H54 (cell line): Measurements from ENCODE around the gene COIL.

Source experiments
- DNase-seq: peaks from one replicate; pipeline ENCODE4 v3.0.0; 2011; ENCODE audit warnings: low spot score, mixed read lengths; ENCODE audit not compliant: insufficient read length
- FAIRE-seq: peaks from 3 replicates; lab custom pipeline; 2011; peaks lifted over from hg19 to GRCh38; lab: Jason Lieb, UNC
- POLR2A ChIP-seq: IDR thresholded peaks from 2 replicates; pipeline ENCODE4 v1.6.1; 2011; ENCODE audit warnings: low read depth, mild to moderate bottlenecking, low read length

Gene COIL

DNA sequence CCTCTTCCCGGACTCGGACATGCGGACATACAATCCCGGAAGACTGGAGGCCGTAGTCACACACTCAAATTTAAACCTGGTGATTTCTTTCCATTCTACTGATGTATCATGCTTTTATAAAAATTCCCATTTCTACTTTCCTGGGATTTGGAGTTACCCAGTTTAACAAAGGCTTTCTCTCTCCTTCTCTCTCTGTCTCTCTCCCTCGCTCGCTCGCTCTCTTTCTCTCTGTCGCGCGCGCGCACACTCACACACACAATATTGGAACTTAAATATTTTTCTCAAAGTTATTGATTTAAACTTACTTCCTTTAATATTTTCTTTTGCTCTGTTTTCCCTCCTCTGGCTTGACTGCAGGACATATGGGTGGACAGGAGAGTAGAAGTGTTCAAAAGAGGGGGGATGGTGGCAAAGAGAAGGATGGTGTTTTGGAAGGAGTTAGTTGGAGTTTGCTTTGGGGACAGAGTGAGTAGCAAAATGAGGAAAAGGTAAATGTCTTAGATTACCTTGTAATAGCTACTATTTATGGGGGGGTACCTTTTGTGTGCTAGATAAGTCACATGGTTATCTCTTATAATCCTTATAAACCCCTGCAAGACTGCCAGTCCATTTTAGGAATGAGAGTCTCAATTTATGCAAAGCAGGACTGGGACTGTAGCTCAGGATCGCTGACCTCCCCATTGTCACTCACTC, 46.1 kb downstream of the COIL start:
- no peak for DNase-seq

DNA sequence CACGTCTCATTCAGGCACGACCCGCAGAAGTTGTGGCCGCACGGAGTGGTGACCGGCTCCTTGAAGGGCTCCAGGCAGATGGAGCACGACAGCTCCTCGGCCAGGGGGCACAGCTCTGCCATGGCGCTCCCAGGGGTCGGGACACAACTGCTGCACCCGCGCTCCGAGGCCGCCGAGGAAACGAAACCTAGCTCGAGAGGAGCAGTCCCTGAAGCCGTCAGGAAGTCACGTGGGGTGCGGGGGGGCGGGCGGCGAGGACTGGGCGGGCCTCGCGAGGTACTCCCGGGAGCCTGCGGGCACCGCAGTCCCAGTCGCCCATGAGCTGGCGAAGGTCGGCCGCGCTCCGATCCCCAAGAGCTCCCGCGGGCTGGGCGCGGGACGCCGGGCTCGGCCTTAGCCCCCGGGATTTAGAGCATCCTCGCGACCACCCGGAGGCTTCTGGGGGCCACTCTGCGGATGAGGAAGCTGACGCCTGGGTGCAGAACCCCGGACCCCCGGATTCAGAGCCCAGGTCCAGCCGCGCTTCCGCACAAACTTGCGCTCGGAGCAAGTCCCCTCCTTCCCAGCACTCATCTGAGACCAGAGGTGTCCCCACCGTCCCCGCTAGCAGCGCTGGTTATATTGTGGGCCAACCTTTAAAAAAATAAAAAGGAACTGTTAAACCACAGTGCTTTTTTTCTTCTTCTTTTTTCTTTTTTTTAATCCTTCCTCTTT, 46.8 kb downstream of the COIL start, which contains the start of gene TRIM25:
TSS of gene TRIM25 (minus strand) at position 183 of the 714 bp plus-strand sequence. CDS start at position 122, 61 bp downstream.
- no peak for FAIRE-seq
- DNase-seq, result peak; percentile 96
- TF ChIP-seq POLR2A, result peak; percentile 99

More for the DNA sequence above, 46.1 kb downstream of the COIL start:
- no peak for TF ChIP-seq POLR2A
- no peak for FAIRE-seq

DNA sequence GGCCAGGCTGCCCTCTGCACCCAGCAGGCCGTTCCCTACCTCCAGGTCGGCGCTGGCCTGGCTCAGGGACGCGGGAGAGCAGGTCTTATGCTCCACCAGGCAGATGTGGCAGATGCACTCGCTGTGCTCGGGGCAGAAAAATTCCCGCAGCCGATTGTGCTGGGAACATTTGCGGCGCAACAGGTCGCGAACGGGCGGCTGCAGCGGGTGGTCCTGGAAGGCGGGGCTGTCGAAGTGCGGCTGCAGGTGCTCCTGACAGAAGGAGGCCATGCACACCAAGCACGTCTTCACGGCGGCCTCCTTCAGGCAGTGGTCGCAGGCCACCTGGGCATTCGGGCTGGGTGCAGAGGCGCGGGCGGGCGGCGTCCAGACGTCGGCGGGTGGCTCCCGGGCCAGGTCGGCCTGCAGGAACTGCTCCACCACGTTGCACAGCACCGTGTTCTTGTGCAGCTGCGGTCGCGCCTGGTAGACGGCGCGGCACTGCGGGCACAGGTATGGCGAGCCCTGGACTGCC, 47.4 kb downstream of the COIL start:
- DNase-seq (peak; percentile 46), FAIRE-seq (no peak)
- TF ChIP-seq POLR2A, result no peak

GRCh38 chr17:56913000-56913311, 47.9 kb downstream of the COIL start:
- no peak for FAIRE-seq

DNA sequence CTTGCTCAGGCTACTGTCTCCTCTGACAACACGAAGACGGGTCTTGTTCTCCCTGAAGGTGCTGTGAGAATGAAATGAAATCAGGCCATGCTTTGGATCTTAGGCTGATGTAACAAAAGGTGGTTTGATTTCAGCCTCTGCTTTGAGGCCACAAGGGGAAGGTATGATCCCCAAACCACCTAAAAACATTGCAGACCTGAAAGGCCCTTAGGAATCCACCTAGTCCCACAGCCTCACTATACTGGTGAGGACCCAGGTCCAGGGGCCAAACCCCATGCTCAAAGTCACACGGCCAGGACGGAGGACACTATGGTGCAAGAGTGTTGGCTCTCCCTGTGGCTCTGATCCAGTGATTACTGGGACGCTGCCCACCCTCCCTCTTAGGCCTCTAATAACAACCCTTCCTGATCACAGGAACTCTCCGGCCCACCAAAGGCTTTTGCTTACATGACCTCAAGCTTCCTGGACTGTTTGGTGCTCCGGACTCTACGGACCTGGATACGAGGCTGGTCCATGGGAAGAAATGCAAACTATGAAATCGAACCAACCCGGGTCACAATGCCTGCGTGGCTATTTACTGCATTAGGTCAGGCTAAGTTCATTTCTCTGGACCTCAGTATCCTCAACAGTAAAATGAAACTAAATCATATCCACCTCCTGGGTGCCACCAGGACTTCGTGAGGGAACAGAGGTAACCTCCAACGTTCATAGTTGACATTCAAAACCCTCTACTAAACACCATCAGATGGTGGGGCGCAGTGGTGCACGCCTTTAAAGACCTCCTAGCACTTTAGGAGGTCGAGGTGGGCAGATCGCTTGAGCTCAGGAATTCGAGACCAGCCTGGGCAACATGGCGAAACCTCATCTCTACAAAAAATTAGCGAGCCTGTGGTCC, 48.5 kb downstream of the COIL start:
- no peak for DNase-seq
- TF ChIP-seq POLR2A, result no peak
- no peak for FAIRE-seq

More at GRCh38 chr17:56913000-56913311, 47.9 kb downstream of the COIL start:
- no peak for DNase-seq
- no peak for TF ChIP-seq POLR2A

DNA sequence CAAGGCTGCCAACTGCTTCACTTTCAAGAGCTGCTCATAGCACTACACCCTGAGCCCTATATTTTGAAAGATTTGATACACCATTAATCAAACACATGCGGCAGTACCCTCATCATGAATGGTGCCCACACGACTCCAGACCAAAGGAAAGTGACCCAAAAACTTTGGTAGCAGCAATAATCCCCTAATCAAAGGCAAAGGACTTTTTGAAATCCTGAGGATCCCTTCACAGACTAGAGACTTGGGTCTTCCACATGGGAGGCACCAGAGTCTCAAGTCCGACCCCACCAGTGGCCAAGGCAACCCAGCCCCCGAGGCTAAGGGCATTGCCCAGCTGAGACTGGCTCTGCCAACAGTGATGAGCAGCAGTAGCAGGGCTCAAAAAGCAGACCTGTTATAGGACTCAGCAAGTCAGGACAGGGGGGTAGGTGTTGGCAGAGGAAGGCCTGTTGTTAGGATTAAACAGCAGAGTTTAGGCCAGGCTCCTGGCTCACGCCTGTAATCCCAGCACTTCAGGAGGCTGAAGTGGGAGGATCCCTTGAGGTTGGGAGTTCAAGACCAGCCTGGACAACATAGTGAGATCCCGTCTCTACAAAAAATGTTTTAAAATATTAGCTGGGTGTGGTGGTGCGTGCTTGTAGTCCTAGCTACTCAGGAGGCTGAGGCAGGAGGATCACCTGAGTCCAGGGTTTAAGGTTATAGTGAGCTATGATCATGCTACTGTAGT, 50.2 kb downstream of the COIL start:
- TF ChIP-seq POLR2A, result no peak
- FAIRE-seq (no peak), DNase-seq (no peak)

GRCh38 chr17:56909742-56910508, 50.9 kb downstream of the COIL start:
- no peak for TF ChIP-seq POLR2A
- DNase-seq, result no peak
- FAIRE-seq, result no peak

- no peak for FAIRE-seq
- TF ChIP-seq POLR2A, result no peak
- DNase-seq, result no peak
Measured at GRCh38 chr17:56908001-56908542, 52.8 kb downstream of the COIL start.

GRCh38 chr17:56903560-56903959, 57.3 kb downstream of the COIL start:
- no peak for TF ChIP-seq POLR2A
- no peak for FAIRE-seq
- no peak for DNase-seq

DNA sequence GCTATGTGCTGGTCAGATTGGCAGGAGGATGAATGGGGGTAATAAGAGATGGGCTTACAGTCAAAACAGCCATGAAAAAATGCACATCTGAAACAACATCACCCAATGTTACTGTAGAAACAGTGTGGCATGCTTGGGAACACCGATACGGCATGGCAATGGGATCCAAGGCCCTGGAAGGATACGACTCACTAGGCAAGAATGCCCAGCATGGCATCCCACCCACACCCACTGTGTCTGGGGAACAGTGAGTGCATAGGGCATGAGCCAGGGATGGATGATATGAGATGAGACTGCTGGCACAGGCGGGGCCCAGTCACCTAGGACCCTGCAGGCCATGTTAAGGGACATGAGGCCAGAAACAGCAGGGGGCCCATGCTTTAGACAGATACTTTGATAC, 58.5 kb downstream of the COIL start:
- FAIRE-seq (peak; percentile 91), DNase-seq (peak; percentile 95)
- no peak for TF ChIP-seq POLR2A

DNA sequence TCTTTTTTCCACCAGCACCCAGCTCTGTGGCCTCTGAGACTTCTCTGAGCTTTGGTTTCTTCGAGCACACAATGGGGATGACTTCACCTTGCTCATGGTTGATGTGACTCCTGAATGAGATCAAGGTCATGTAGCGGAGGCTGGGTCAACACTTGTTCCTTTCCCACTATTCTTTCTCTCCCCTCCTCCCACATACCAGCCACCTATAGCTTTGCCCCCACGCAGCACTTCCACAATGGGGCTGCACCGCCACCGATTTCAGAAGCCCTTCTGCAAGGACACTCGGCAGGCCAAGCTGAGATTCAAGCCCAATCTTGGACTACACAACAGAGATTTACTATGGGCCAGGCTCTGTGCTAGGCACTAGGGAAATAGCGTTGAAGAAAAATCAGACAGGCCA, 61.4 kb downstream of the COIL start:
- TF ChIP-seq POLR2A, result no peak
- FAIRE-seq, result no peak
- no peak for DNase-seq

GRCh38 chr17:56898874-56899273, 62.0 kb downstream of the COIL start:
- no peak for DNase-seq
- no peak for TF ChIP-seq POLR2A
- no peak for FAIRE-seq
